GM18909 (cell line): ENCODE data around the gene PYGL.
"Not testable (repeated sequence)": the region's sequence is repeated elsewhere in the genome, so short reads cannot be mapped to it uniquely, and the experiment has no call there.

Experiments used
- ATAC-seq: cut with Tn5 transposase; IDR thresholded peaks from one replicate; pipeline ENCODE4 v1.9.1; 2021; ENCODE audit warnings: mild to moderate bottlenecking; ENCODE audit not compliant: unreplicated experiment, poor library complexity

The PYGL gene

GRCh38 chr14:50955373-50956043, 11.2 kb upstream of the PYGL start:
- no peak for ATAC-seq

- ATAC-seq, result peak; percentile 47
Observed at GRCh38 chr14:50954811-50955372, 10.6 kb upstream of the PYGL start.

- no peak for ATAC-seq
Observed at GRCh38 chr14:50953502-50953901, 9.2 kb upstream of the PYGL start.

GRCh38 chr14:50951032-50951431, 6.7 kb upstream of the PYGL start:
- no peak for ATAC-seq

- no peak for ATAC-seq
Observed at GRCh38 chr14:50948205-50948604, 3.9 kb upstream of the PYGL start.

- no peak for ATAC-seq
Observed at GRCh38 chr14:50947446-50947845, 3.2 kb upstream of the PYGL start.

GRCh38 chr14:50946234-50946935, 2.1 kb upstream of the PYGL start:
- no peak for ATAC-seq

GRCh38 chr14:50944647-50945413, 547 bp upstream of the PYGL start:
- peak; percentile 20 for ATAC-seq

GRCh38 chr14:50943261-50943942, 881 bp downstream of the PYGL start:
- no peak for ATAC-seq

- not testable (repeated sequence) for ATAC-seq
Observed at GRCh38 chr14:50941638-50942037, 2.6 kb downstream of the PYGL start.

GRCh38 chr14:50941151-50941550, 3.1 kb downstream of the PYGL start:
- no peak for ATAC-seq

- ATAC-seq, result no peak
Observed at GRCh38 chr14:50937800-50938199, 6.5 kb downstream of the PYGL start.

- no peak for ATAC-seq
Observed at GRCh38 chr14:50937325-50937724, 7.0 kb downstream of the PYGL start.

GRCh38 chr14:50936882-50937281, 7.4 kb downstream of the PYGL start:
- ATAC-seq, result no peak

GRCh38 chr14:50936016-50936340, 8.3 kb downstream of the PYGL start:
- ATAC-seq, result no peak

GRCh38 chr14:50935126-50936015, 8.9 kb downstream of the PYGL start:
- no peak for ATAC-seq

GRCh38 chr14:50932592-50933495, 11.4 kb downstream of the PYGL start:
- no peak for ATAC-seq

- ATAC-seq, result no peak
Observed at GRCh38 chr14:50932156-50932555, 12.1 kb downstream of the PYGL start.

GRCh38 chr14:50931559-50931958, 12.7 kb downstream of the PYGL start:
- ATAC-seq, result no peak
